ENCODE data around the gene LITAF. TPM values are rescaled to one million over a fixed set of nuclear protein-coding genes. Genes with fewer than 3 reads are reported as not detected.

Gene LITAF
- total RNA-seq, 1 donor from 2014 or later, result 42.5 TPM

DNA sequence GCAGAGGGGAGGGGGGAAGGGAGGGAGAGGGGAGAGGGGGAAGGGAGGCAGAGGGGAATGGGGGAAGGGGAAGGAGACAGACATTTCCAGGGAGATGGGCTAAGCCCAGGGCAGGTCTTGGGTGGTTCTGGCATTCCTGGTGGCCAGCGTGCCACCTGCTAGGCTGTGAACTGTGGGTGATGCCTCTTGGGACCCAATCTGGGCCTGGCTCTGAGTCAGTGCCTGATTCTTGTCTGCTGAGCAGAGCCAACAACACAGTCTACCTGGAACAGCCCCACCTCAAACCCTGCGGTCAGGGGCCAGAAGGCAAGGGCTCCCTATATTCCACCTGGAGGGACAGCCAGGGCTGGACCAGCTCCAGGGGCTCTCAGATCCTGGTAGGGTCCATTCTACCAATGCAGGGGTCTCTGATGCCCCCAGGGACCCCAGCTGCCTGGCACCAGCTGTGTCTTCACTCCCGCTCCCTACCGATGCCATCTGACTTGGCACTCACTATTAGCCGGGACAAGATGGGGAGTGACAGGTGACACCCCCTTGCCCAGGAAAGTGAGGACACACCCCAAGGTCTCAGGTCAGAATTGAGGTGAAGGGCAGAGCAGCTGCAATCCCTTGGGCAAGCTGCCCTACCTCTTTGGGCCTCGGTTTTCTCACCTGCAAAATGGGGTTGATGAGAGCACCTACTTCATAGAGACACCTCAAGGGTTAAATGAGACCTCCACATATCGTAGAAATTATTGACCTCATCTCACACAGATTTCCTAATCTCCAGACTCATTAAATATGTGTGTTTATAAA lies 87.2 kb downstream of the LITAF start:
- no peaks in the 10 kb centered on the region for H3K9me3 Mint-ChIP-seq
- TF ChIP-seq, protein P1, sequence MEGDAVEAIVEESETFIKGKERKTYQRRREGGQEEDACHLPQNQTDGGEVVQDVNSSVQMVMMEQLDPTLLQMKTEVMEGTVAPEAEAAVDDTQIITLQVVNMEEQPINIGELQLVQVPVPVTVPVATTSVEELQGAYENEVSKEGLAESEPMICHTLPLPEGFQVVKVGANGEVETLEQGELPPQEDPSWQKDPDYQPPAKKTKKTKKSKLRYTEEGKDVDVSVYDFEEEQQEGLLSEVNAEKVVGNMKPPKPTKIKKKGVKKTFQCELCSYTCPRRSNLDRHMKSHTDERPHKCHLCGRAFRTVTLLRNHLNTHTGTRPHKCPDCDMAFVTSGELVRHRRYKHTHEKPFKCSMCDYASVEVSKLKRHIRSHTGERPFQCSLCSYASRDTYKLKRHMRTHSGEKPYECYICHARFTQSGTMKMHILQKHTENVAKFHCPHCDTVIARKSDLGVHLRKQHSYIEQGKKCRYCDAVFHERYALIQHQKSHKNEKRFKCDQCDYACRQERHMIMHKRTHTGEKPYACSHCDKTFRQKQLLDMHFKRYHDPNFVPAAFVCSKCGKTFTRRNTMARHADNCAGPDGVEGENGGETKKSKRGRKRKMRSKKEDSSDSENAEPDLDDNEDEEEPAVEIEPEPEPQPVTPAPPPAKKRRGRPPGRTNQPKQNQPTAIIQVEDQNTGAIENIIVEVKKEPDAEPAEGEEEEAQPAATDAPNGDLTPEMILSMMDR (IDR thresholded peaks at IDR 0.05), result no peak
- TF ChIP-seq EZH2 (IDR thresholded peaks at IDR 0.05), result no peak
- no peak for TF ChIP-seq EZH2phosphoT487 (IDR thresholded peaks at IDR 0.05)
- Histone ChIP-seq H3K79me2 (ENCODE audit: low read depth) (no peaks in the 10 kb centered on the region), H3K36me3 (no peaks in the 10 kb centered on the region), H3K9ac (no peak overlapping the region), H4K20me1 (ENCODE audit: low read depth) (peaks cover 6% of the 10 kb centered on the region), H3F3A (ENCODE audit: low read depth) (peaks cover 37% of the 10 kb centered on the region), H3K27me3 (no peaks in the 10 kb centered on the region), H3K4me2 (no peak overlapping the region), H3K27ac (no peak overlapping the region), H3K9me3 (ENCODE audit: low read depth) (no peaks in the 10 kb centered on the region), H2AFZ (replicated peaks) (no peak overlapping the region), H3K4me1 (peaks cover 29% of the 10 kb centered on the region), H3K4me3 (no peak overlapping the region)
- peak overlapping the region; percentile 46 for H3K27ac Mint-ChIP-seq
- no peak overlapping the region for H3K4me3 Mint-ChIP-seq
- DNase-seq (ENCODE audit: low spot score), result no peak
- H3K4me1 Mint-ChIP-seq, result peaks cover 43% of the 10 kb centered on the region
- no peaks in the 10 kb centered on the region for H3K36me3 Mint-ChIP-seq
- H3K27me3 Mint-ChIP-seq (ENCODE audit: insufficient read depth, low read depth), result peaks cover 6% of the 10 kb centered on the region

DNA sequence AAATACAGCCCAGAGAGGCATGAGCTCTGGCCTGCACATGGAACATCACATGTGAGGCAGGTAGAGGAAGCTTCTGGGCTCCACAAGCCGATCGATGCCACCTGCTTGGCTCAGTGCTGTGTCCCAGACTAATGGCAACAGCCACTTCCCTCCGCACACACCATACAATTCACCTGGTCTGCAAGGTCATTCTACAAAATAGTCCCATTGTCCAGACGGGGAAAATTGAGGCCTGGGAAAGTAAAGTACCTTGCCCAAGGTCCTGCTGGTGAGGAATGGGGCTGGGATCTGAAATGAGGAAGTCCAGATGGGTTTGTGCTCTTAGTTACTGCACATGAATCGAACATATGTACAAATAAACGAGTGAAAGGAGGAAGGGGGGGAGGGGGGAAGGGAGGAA lies 88.0 kb downstream of the LITAF start:
- Mint-ChIP-seq H3K27me3 (ENCODE audit: insufficient read depth, low read depth) (peaks cover 3% of the 10 kb centered on the region), H3K4me1 (peaks cover 40% of the 10 kb centered on the region), H3K36me3 (no peaks in the 10 kb centered on the region), H3K9me3 (no peaks in the 10 kb centered on the region), H3K27ac (no peak overlapping the region), H3K4me3 (peak overlapping the region; percentile 63)
- H3K79me2 ChIP-seq (ENCODE audit: low read depth), result no peaks in the 10 kb centered on the region
- no peaks in the 10 kb centered on the region for H3K36me3 ChIP-seq
- peaks cover 6% of the 10 kb centered on the region for H4K20me1 ChIP-seq (ENCODE audit: low read depth)
- no peak for DNase-seq (ENCODE audit: low spot score)
- no peak overlapping the region for H3K4me3 ChIP-seq
- no peaks in the 10 kb centered on the region for H3K27me3 ChIP-seq
- H3K4me2 ChIP-seq, result no peak overlapping the region
- H2AFZ ChIP-seq (replicated peaks), result no peak overlapping the region
- H3K27ac ChIP-seq, result no peak overlapping the region
- peaks cover 39% of the 10 kb centered on the region for H3F3A ChIP-seq (ENCODE audit: low read depth)
- H3K4me1 ChIP-seq, result peaks cover 29% of the 10 kb centered on the region
- no peak overlapping the region for H3K9ac ChIP-seq
- TF ChIP-seq, protein P1 (IDR thresholded peaks at IDR 0.05), result no peak
- TF ChIP-seq EZH2 (IDR thresholded peaks at IDR 0.05) (no peak), EZH2phosphoT487 (IDR thresholded peaks at IDR 0.05) (no peak)
- no peaks in the 10 kb centered on the region for H3K9me3 ChIP-seq (ENCODE audit: low read depth)

DNA sequence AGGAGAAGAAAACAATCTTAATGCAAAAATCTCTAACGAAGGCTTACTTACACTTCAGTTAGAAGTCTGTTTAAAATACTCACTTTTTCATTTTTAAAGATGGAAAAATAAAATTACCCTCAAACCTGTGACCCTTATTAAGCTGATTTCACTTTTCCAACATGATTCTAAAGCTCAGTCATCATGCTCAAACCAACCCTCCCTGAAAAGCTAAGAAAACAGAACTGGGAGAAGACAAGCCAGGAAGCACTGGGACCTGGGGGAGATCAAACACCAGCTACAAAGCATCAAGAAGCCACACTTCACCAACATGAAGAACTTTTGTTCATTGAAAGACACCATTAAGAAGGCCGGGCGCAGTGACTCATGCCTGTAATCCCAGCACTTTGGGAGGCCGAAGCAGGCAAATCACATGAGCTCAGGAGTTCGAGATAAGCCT lies 88.8 kb downstream of the LITAF start:
- TF ChIP-seq EZH2 (IDR thresholded peaks at IDR 0.05) (no peak), EZH2phosphoT487 (IDR thresholded peaks at IDR 0.05) (no peak)
- TF ChIP-seq, protein P1 (IDR thresholded peaks at IDR 0.05), result no peak
- peak overlapping the region; percentile 52 for H2AFZ ChIP-seq (replicated peaks)

More for the DNA sequence above, 88.8 kb downstream of the LITAF start:
- peaks cover 7% of the 10 kb centered on the region for H3K27me3 Mint-ChIP-seq (ENCODE audit: insufficient read depth, low read depth)
- peak overlapping the region; percentile 86 for H3K27ac Mint-ChIP-seq
- H3K79me2 ChIP-seq (ENCODE audit: low read depth), result no peaks in the 10 kb centered on the region
- H3K36me3 Mint-ChIP-seq, result no peaks in the 10 kb centered on the region
- H3K36me3 ChIP-seq, result no peaks in the 10 kb centered on the region
- no peaks in the 10 kb centered on the region for H3K9me3 ChIP-seq (ENCODE audit: low read depth)
- H3K27me3 ChIP-seq, result no peaks in the 10 kb centered on the region
- no peak overlapping the region for H3K27ac ChIP-seq
- H3K4me2 ChIP-seq, result no peak overlapping the region
- H3K4me1 ChIP-seq, result peaks cover 29% of the 10 kb centered on the region
- peaks cover 39% of the 10 kb centered on the region for H3F3A ChIP-seq (ENCODE audit: low read depth)
- no peak overlapping the region for H3K4me3 Mint-ChIP-seq
- H4K20me1 ChIP-seq (ENCODE audit: low read depth), result peaks cover 6% of the 10 kb centered on the region
- no peaks in the 10 kb centered on the region for H3K9me3 Mint-ChIP-seq
- peak; percentile 42 for DNase-seq (ENCODE audit: low spot score)
- no peak overlapping the region for H3K4me3 ChIP-seq
- H3K9ac ChIP-seq, result no peak overlapping the region
- H3K4me1 Mint-ChIP-seq, result peaks cover 39% of the 10 kb centered on the region

Other genes with a start within 250 kb of the LITAF start
- 56.1 and 68.6 TPM in 2 replicates for gene RMI2, start 241.5 kb downstream of the LITAF start, total RNA-seq (ENCODE audit: low replicate concordance)
- gene SNN, start 81.5 kb upstream of the LITAF start, total RNA-seq (ENCODE audit: low replicate concordance), result 48.7 and 84.2 TPM in 2 replicates
- 7.4 and 11.4 TPM in 2 replicates for gene TXNDC11, start 155.9 kb upstream of the LITAF start, total RNA-seq (ENCODE audit: low replicate concordance)
- 33.8 and 82.6 TPM in 2 replicates for gene ZC3H7A, start 210.3 kb upstream of the LITAF start, total RNA-seq (ENCODE audit: low replicate concordance)

All from neural progenitor cell (in vitro differentiated cells).